H9 (cell line): ENCODE results near the gene MOAP1. TPM values are rescaled to one million over a fixed set of nuclear protein-coding genes. Genes with fewer than 3 reads are reported as not detected.
A peak's percentile ranks its signal among the peaks of the same experiment; 100 is the strongest.
"Not testable (repeated sequence)": the region's sequence is repeated elsewhere in the genome, so short reads cannot be mapped to it uniquely, and the experiment has no call there.

Experiments used
- DNase-seq: peaks from one replicate; pipeline ENCODE4 v3.0.0-alpha.2; 2017
- H2AFZ ChIP-seq: one replicate; pipeline ENCODE4 v1.6.1; 2013; ENCODE audit warnings: mild to moderate bottlenecking, low read length, control low read depth, moderate library complexity
- H2AK5ac ChIP-seq: 2 replicates; pipeline ENCODE4 v1.6.1; 2013; ENCODE audit warnings: low read length, control low read depth, mixed read lengths; ENCODE audit not compliant: insufficient read length
- H2BK120ac ChIP-seq: one replicate; pipeline ENCODE4 v1.6.1; 2013; ENCODE audit warnings: low read depth, mild to moderate bottlenecking, low read length, control low read depth, inconsistent platforms; ENCODE audit not compliant: poor library complexity, severe bottlenecking
- H2BK12ac ChIP-seq: 2 replicates; pipeline ENCODE4 v1.6.1; 2013; ENCODE audit warnings: low read length, control low read depth, mixed read lengths, low read depth; ENCODE audit not compliant: insufficient read length
- H2BK15ac ChIP-seq: 2 replicates; pipeline ENCODE4 v1.6.1; 2013; ENCODE audit warnings: low read depth, low read length, control low read depth
- H2BK20ac ChIP-seq: one replicate; pipeline ENCODE4 v1.6.1; 2013; ENCODE audit warnings: low read depth, mild to moderate bottlenecking, low read length, control low read depth, inconsistent platforms; ENCODE audit not compliant: poor library complexity, severe bottlenecking
- H2BK5ac ChIP-seq: 2 replicates; pipeline ENCODE4 v1.6.1; 2013; ENCODE audit warnings: low read length, control low read depth, mixed read lengths; ENCODE audit not compliant: insufficient read length
- H3K14ac ChIP-seq: 2 replicates; pipeline ENCODE4 v1.6.1; 2013; ENCODE audit warnings: low read length, control low read depth; ENCODE audit not compliant: insufficient read depth
- H3K18ac ChIP-seq: 2 replicates; pipeline ENCODE4 v1.6.1; 2013; ENCODE audit warnings: low read depth, mild to moderate bottlenecking, mixed read lengths, low read length, control low read depth; ENCODE audit not compliant: insufficient read length
- H3K23ac ChIP-seq: 2 replicates; pipeline ENCODE4 v1.6.1; 2013; ENCODE audit warnings: low read length, control low read depth, mixed read lengths, low read depth; ENCODE audit not compliant: insufficient read length
- H3K23me2 ChIP-seq: 2 replicates; pipeline ENCODE4 v1.6.1; 2013; ENCODE audit warnings: low read depth, mild to moderate bottlenecking, mixed read lengths, low read length, control low read depth; ENCODE audit not compliant: insufficient read length, poor library complexity, severe bottlenecking
- H3K27ac ChIP-seq: 2 replicates; pipeline ENCODE4 v1.5.1; 2013; ENCODE audit warnings: low read length, control low read depth, mixed read lengths, low read depth; ENCODE audit not compliant: insufficient read length
- H3K27me3 ChIP-seq: 2 replicates; pipeline ENCODE4 v1.6.1; 2013; ENCODE audit warnings: low read length, control low read depth, inconsistent platforms; ENCODE audit not compliant: insufficient read depth
- H3K4ac ChIP-seq: 2 replicates; pipeline ENCODE4 v1.6.1; 2013; ENCODE audit warnings: low read depth, mild to moderate bottlenecking, control low read depth, inconsistent platforms, low read length, moderate library complexity
- H3K4me1 ChIP-seq: 2 replicates; pipeline ENCODE4 v1.6.1; 2013; ENCODE audit warnings: low read length, control low read depth, inconsistent platforms; ENCODE audit not compliant: insufficient read depth
- H3K4me2 ChIP-seq: 2 replicates; pipeline ENCODE4 v1.6.1; 2013; ENCODE audit warnings: low read length, control low read depth, mixed read lengths; ENCODE audit not compliant: insufficient read length, insufficient read depth
- H3K56ac ChIP-seq: 2 replicates; pipeline ENCODE4 v1.6.1; 2013; ENCODE audit warnings: low read depth, mild to moderate bottlenecking, mixed read lengths, low read length, control low read depth; ENCODE audit not compliant: insufficient read length
- H3K79me1 ChIP-seq: 2 replicates; pipeline ENCODE4 v1.6.1; 2013; ENCODE audit warnings: low read depth, mild to moderate bottlenecking, moderate library complexity, low read length, control low read depth, inconsistent platforms; ENCODE audit not compliant: insufficient read depth, poor library complexity, severe bottlenecking
- H3K79me2 ChIP-seq: 2 replicates; pipeline ENCODE4 v1.6.1; 2013; ENCODE audit warnings: low read length, control low read depth, inconsistent platforms; ENCODE audit not compliant: insufficient read depth
- H3K9ac ChIP-seq: 2 replicates; pipeline ENCODE4 v1.6.1; 2013; ENCODE audit warnings: low read length, control low read depth, mixed read lengths; ENCODE audit not compliant: insufficient read length; ENCODE audit errors: extremely low read depth
- H3K9me3 ChIP-seq: one replicate; pipeline ENCODE4 v1.6.1; 2013; ENCODE audit warnings: low read depth, low read length, inconsistent platforms; ENCODE audit not compliant: control insufficient read depth
- H3T11ph ChIP-seq: one replicate; pipeline ENCODE4 v1.6.1; 2013; ENCODE audit warnings: mild to moderate bottlenecking, low read length, control low read depth, inconsistent platforms
- H4K20me1 ChIP-seq: one replicate; pipeline ENCODE4 v1.6.1; 2013; ENCODE audit not compliant: control insufficient read depth, insufficient read length, insufficient read depth
- H4K5ac ChIP-seq: 2 replicates; pipeline ENCODE4 v1.6.1; 2013; ENCODE audit warnings: low read depth, mild to moderate bottlenecking, mixed read lengths, low read length, control low read depth; ENCODE audit not compliant: insufficient read length
- H4K8ac ChIP-seq: replicated peaks from 2 replicates; pipeline ENCODE4 v1.6.1; 2013; ENCODE audit warnings: low read length, control low read depth, mixed read lengths, low read depth; ENCODE audit not compliant: insufficient read length
- H4K91ac ChIP-seq: 2 replicates; pipeline ENCODE4 v1.6.1; 2013; ENCODE audit warnings: low read depth, mild to moderate bottlenecking, moderate library complexity, mixed read lengths, low read length, control low read depth; ENCODE audit not compliant: insufficient read length
- H3K27ac Mint-ChIP-seq, 3 experiments: 2 replicates in 2 of 3; 3 replicates in 1 of 3; pipeline ENCODE4 v1.8.0; 2020 to 2021; ENCODE audit warnings: mixed read lengths in 3 of 3, mild to moderate bottlenecking in 1 of 3, moderate library complexity in 1 of 3
- H3K27me3 Mint-ChIP-seq: 2 replicates; pipeline ENCODE4 v1.8.0; 2021; ENCODE audit warnings: low read depth, mild to moderate bottlenecking, moderate library complexity, mixed read lengths
- H3K36me3 Mint-ChIP-seq, 3 experiments: 2 replicates in 2 of 3; 3 replicates in 1 of 3; pipeline ENCODE4 v1.8.0; 2020 to 2021; ENCODE audit warnings: low read depth in 3 of 3, mixed read lengths in 3 of 3; ENCODE audit not compliant: insufficient read depth in 1 of 3
- H3K4me1 Mint-ChIP-seq, 2 experiments: 2 replicates each; pipeline ENCODE4 v1.8.0; 2020; ENCODE audit warnings: mixed read lengths in 2 of 2
- H3K4me3 Mint-ChIP-seq, 2 experiments: 2 replicates in 1 of 2; 3 replicates in 1 of 2; pipeline ENCODE4 v1.8.0; 2020 to 2021; ENCODE audit warnings: mild to moderate bottlenecking in 2 of 2, mixed read lengths in 2 of 2, moderate library complexity in 1 of 2
- H3K9me3 Mint-ChIP-seq, 2 experiments: 2 replicates in 1 of 2; 3 replicates in 1 of 2; pipeline ENCODE4 v1.8.0; 2020; ENCODE audit warnings: mild to moderate bottlenecking in 2 of 2, mixed read lengths in 2 of 2, moderate library complexity in 1 of 2
- CTCF ChIP-seq: fragments of 200-600 bp; sonication (generic); conservative IDR thresholded peaks from 3 replicates; pipeline ENCODE4 v1.8.0; 2021; ENCODE audit warnings: antibody characterized with exemption, mild to moderate bottlenecking
- WGBS: extraction: QIAGEN DNeasy Blood & Tissue Kit; methylation state at CpG from one replicate; pipeline ENCODE4 v1.1.7; 2013; ENCODE audit warnings: missing lambda C conversion rate, low lambda C conversion rate, mixed read lengths; ENCODE audit not compliant: insufficient read length; ENCODE audit errors: extremely low coverage; 5-methylcytosine and 5-hydroxymethylcytosine counted together
- total RNA-seq: library from RNA; stranded (reverse); gene quantifications from 2 replicates; pipeline ENCODE4 v1.2.1, GENCODE V29; 2021

MOAP1 gene
- total RNA-seq, 1 experiment from 2014 or later: 13.6 TPM

GRCh38 chr14:93160353-93160801 is 24.3 kb downstream of the MOAP1 start:
- H3K4ac ChIP-seq: no peak overlapping the region
- H3K79me2 ChIP-seq: no peaks in the 10 kb centered on the region
- DNase-seq: peak; percentile 54
- no peak overlapping the region for H2BK15ac ChIP-seq
- H3K79me1 ChIP-seq: no peaks in the 10 kb centered on the region
- H2BK20ac ChIP-seq: no peak overlapping the region
- peak; percentile 59; the same call in 2 of the 3 replicates for TF ChIP-seq CTCF
- no peaks in the 10 kb centered on the region for H3K9me3 ChIP-seq
- no peak overlapping the region for H3K9ac ChIP-seq
- H4K91ac ChIP-seq: no peak overlapping the region
- no peak overlapping the region for H3K27ac ChIP-seq
- H3K18ac ChIP-seq: no peak overlapping the region
- H3K27ac Mint-ChIP-seq: peak overlapping the region in 1 of 3 experiments; percentile 49; a peak in 1 of 7 replicates
- no peak overlapping the region for H4K8ac ChIP-seq
- no peak overlapping the region for H2AK5ac ChIP-seq
- no peak overlapping the region for H3K23ac ChIP-seq
- no CpG with 5 or more reads among the region's 4 CpGs for WGBS
- H3K23me2 ChIP-seq: no peaks in the 10 kb centered on the region
- no peak overlapping the region for H2AFZ ChIP-seq
- no peaks in the 10 kb centered on the region for H3K9me3 Mint-ChIP-seq
- H2BK12ac ChIP-seq: no peak overlapping the region
- H4K20me1 ChIP-seq: no peaks in the 10 kb centered on the region
- peaks cover 3 to 6% of the 10 kb centered on the region in 2 experiments for H3K4me1 Mint-ChIP-seq
- H3K14ac ChIP-seq: no peak overlapping the region
- H3T11ph ChIP-seq: no peak overlapping the region
- no peaks in the 10 kb centered on the region; the same call in 1 of the 2 replicates for H3K27me3 Mint-ChIP-seq
- H3K4me3 Mint-ChIP-seq: no peak overlapping the region; a peak in 1 of 5 replicates
- H3K27me3 ChIP-seq: no peaks in the 10 kb centered on the region
- no peak overlapping the region for H4K5ac ChIP-seq
- no peaks in the 10 kb centered on the region for H3K4me1 ChIP-seq
- no peak overlapping the region for H3K4me2 ChIP-seq
- H3K56ac ChIP-seq: no peak overlapping the region
- H2BK120ac ChIP-seq: no peak overlapping the region
- no peak overlapping the region for H2BK5ac ChIP-seq
- H3K36me3 Mint-ChIP-seq: no peaks in the 10 kb centered on the region; a peak in 1 of 7 replicates

GRCh38 chr14:93159625-93160352 is 24.9 kb downstream of the MOAP1 start:
- not testable (repeated sequence) for H3T11ph ChIP-seq, H3K4me3 Mint-ChIP-seq, H3K4me1 Mint-ChIP-seq, H3K23me2 ChIP-seq, H3K9ac ChIP-seq, H2AK5ac ChIP-seq, H2AFZ ChIP-seq, H3K36me3 Mint-ChIP-seq, H3K27me3 Mint-ChIP-seq, H3K56ac ChIP-seq, DNase-seq, H2BK12ac ChIP-seq, H3K27me3 ChIP-seq, H4K91ac ChIP-seq, H4K8ac ChIP-seq, H4K20me1 ChIP-seq, H3K18ac ChIP-seq, H3K4ac ChIP-seq, H3K23ac ChIP-seq, H3K27ac ChIP-seq, H3K9me3 ChIP-seq, H3K9me3 Mint-ChIP-seq, H3K27ac Mint-ChIP-seq, H4K5ac ChIP-seq, H2BK15ac ChIP-seq, H3K79me2 ChIP-seq, H3K79me1 ChIP-seq, H2BK120ac ChIP-seq, H3K14ac ChIP-seq, H3K4me1 ChIP-seq, H2BK5ac ChIP-seq, H3K4me2 ChIP-seq, H2BK20ac ChIP-seq
- no CpG with 5 or more reads among the region's 5 CpGs for WGBS
